IMR-90 (cell line): ENCODE data around the gene HRH1. TPM values are rescaled to one million over a fixed set of nuclear protein-coding genes. Genes with fewer than 3 reads are reported as not detected.
A peak's percentile ranks its signal among the peaks of the same experiment; 100 is the strongest.

ENCODE experiments used
- ATAC-seq: fragments of 200-7000 bp; cut with Tn5 transposase; 2 replicates; pipeline ENCODE4 v1.9.1; 2020; ENCODE audit warnings: low read depth, mild to moderate bottlenecking, moderate library complexity
- BruUV-seq: library from RNA; stranded (reverse); fragments of 400-500 nt; replicated peaks from 2 replicates; lab custom pipeline; 2021; lab: Mats Ljungman, UMichigan
- CTCF ChIA-PET: fragments of 300-600 bp; formaldehyde crosslinking; extraction: SDS; loops from one replicate; lab custom pipeline; 2021; ENCODE audit warnings: antibody characterized with exemption; lab: Yijun Ruan, JAX
- POLR2A ChIA-PET: fragments of 300-600 bp; sonication (Branson Sonifier 250); formaldehyde crosslinking; loops from one replicate; lab custom pipeline; 2022; ENCODE audit warnings: antibody characterized with exemption; ENCODE audit not compliant: unreplicated experiment; lab: Charles Lee
- DNase-seq: peaks from one replicate; pipeline ENCODE4 v3.0.0; 2013
- H2AFZ ChIP-seq: replicated peaks from 2 replicates; pipeline ENCODE3; 2013; ENCODE audit warnings: low read length, mild to moderate bottlenecking; ENCODE audit not compliant: poor library complexity
- H2AK5ac ChIP-seq: 2 replicates; pipeline ENCODE4 v1.6.1; 2013; ENCODE audit warnings: low read depth, low read length, inconsistent platforms
- H2AK9ac ChIP-seq: replicated peaks from 2 replicates; pipeline ENCODE3; 2013; ENCODE audit warnings: mild to moderate bottlenecking, low read depth, low read length, moderate library complexity; ENCODE audit not compliant: poor library complexity
- H2BK120ac ChIP-seq: 2 replicates; pipeline ENCODE4 v1.6.1; 2013; ENCODE audit warnings: low read depth, low read length, inconsistent platforms
- H2BK15ac ChIP-seq: 3 replicates; pipeline ENCODE4 v1.6.1; 2013; ENCODE audit warnings: low read depth, low read length, inconsistent platforms
- H2BK20ac ChIP-seq: 2 replicates; pipeline ENCODE4 v1.6.1; 2013; ENCODE audit warnings: low read depth, mild to moderate bottlenecking, inconsistent platforms, low read length, moderate library complexity
- H2BK5ac ChIP-seq: 2 replicates; pipeline ENCODE4 v1.6.1; 2013; ENCODE audit warnings: mild to moderate bottlenecking, low read depth, low read length, inconsistent platforms; ENCODE audit not compliant: poor library complexity, severe bottlenecking
- H3K14ac ChIP-seq: replicated peaks from 2 replicates; pipeline ENCODE4 v1.6.1; 2013; ENCODE audit warnings: low read depth, low read length, inconsistent platforms
- H3K18ac ChIP-seq: 2 replicates; pipeline ENCODE4 v1.6.1; 2013; ENCODE audit warnings: low read depth, low read length, control low read depth
- H3K23ac ChIP-seq: 2 replicates; pipeline ENCODE4 v1.6.1; 2013; ENCODE audit warnings: low read depth, low read length, inconsistent platforms
- H3K27ac ChIP-seq: 2 replicates; pipeline ENCODE4 v1.5.1; 2013; ENCODE audit warnings: mild to moderate bottlenecking, control low read depth, low read length; ENCODE audit not compliant: insufficient read depth
- H3K27me3 ChIP-seq: 2 replicates; pipeline ENCODE4 v1.6.1; 2013; ENCODE audit warnings: low read length; ENCODE audit not compliant: control insufficient read depth, insufficient read depth
- H3K36me3 ChIP-seq: 2 replicates; pipeline ENCODE4 v1.6.1; 2013; ENCODE audit warnings: low read length, mixed read lengths; ENCODE audit not compliant: control insufficient read depth, insufficient read depth
- H3K4ac ChIP-seq: 2 replicates; pipeline ENCODE4 v1.6.1; 2013; ENCODE audit warnings: low read depth, low read length, inconsistent platforms
- H3K4me1 ChIP-seq: 2 replicates; pipeline ENCODE4 v1.6.1; 2013; ENCODE audit warnings: low read length, mixed read lengths; ENCODE audit not compliant: control insufficient read depth, insufficient read depth
- H3K4me2 ChIP-seq: 2 replicates; pipeline ENCODE4 v1.6.1; 2013; ENCODE audit warnings: low read depth, mild to moderate bottlenecking, control low read depth, low read length, moderate library complexity
- H3K4me3 ChIP-seq: 2 replicates; pipeline ENCODE4 v1.5.1; 2013; ENCODE audit warnings: low read depth, mild to moderate bottlenecking, control low read depth, low read length, moderate library complexity; ENCODE audit not compliant: insufficient read depth
- H3K56ac ChIP-seq: 2 replicates; pipeline ENCODE4 v1.6.1; 2013; ENCODE audit warnings: low read length, inconsistent platforms; ENCODE audit not compliant: insufficient read depth; ENCODE audit errors: extremely low read depth
- H3K79me1 ChIP-seq, 2 experiments: 2 replicates each; pipeline ENCODE4 v1.6.1; 2013; ENCODE audit warnings: low read length in 2 of 2, inconsistent platforms in 1 of 2, low read depth in 1 of 2
- H3K9ac ChIP-seq: 2 replicates; pipeline ENCODE4 v1.6.1; 2013; ENCODE audit warnings: low read depth, low read length, control low read depth
- H3K9me1 ChIP-seq: 2 replicates; pipeline ENCODE4 v1.6.1; 2013; ENCODE audit warnings: low read length, inconsistent platforms; ENCODE audit not compliant: insufficient read depth
- H3K9me3 ChIP-seq: 2 replicates; pipeline ENCODE4 v1.6.1; 2013; ENCODE audit warnings: low read length; ENCODE audit not compliant: control insufficient read depth, insufficient read depth
- H4K20me1 ChIP-seq: 2 replicates; pipeline ENCODE4 v1.6.1; 2013; ENCODE audit warnings: low read length, inconsistent platforms; ENCODE audit not compliant: insufficient read depth
- H4K5ac ChIP-seq: 2 replicates; pipeline ENCODE4 v1.6.1; 2013; ENCODE audit warnings: mild to moderate bottlenecking, low read depth, low read length, control low read depth
- H4K8ac ChIP-seq, 2 experiments: 2 replicates each; pipeline ENCODE4 v1.6.1; 2013; ENCODE audit warnings: low read depth in 2 of 2, low read length in 2 of 2, control low read depth in 1 of 2, inconsistent platforms in 1 of 2
- H4K91ac ChIP-seq: 2 replicates; pipeline ENCODE4 v1.6.1; 2013; ENCODE audit warnings: low read depth, low read length, inconsistent platforms; ENCODE audit not compliant: insufficient read depth
- BHLHE40 ChIP-seq: fragments of 150-350 bp; IDR thresholded peaks from 2 replicates; pipeline ENCODE4 v1.6.1; 2016; ENCODE audit warnings: mild to moderate bottlenecking, low read depth, low read length
- CEBPB ChIP-seq: IDR thresholded peaks from 2 replicates; pipeline ENCODE4 v1.6.1; 2012; ENCODE audit warnings: low read depth, low read length, improper control_type of control experiment
- CHD1 ChIP-seq: IDR thresholded peaks from 2 replicates; pipeline ENCODE4 v1.6.1; 2012; ENCODE audit warnings: low read depth, low read length, improper control_type of control experiment
- ELK1 ChIP-seq: fragments of 150-350 bp; IDR thresholded peaks from 2 replicates; pipeline ENCODE4 v1.6.1; 2016; ENCODE audit warnings: low read depth, mild to moderate bottlenecking, low read length, moderate library complexity, borderline replicate concordance
- FOS ChIP-seq: fragments of 150-350 bp; IDR thresholded peaks from 2 replicates; pipeline ENCODE4 v1.6.1; 2016; ENCODE audit warnings: low read depth, low read length
- MAFK ChIP-seq: IDR thresholded peaks from 2 replicates; pipeline ENCODE4 v1.6.1; 2012; ENCODE audit warnings: low read depth, low read length, improper control_type of control experiment
- MAZ ChIP-seq: IDR thresholded peaks from 2 replicates; pipeline ENCODE4 v1.6.1; 2012; ENCODE audit warnings: low read depth, mild to moderate bottlenecking, low read length, improper control_type of control experiment, moderate library complexity, borderline replicate concordance
- MXI1 ChIP-seq: IDR thresholded peaks from 2 replicates; pipeline ENCODE4 v1.6.1; 2012; ENCODE audit warnings: low read depth, mild to moderate bottlenecking, low read length, moderate library complexity, borderline replicate concordance
- NFE2L2 ChIP-seq: fragments of 150-350 bp; IDR thresholded peaks from 2 replicates; pipeline ENCODE4 v1.6.1; 2016; ENCODE audit warnings: low read depth, mild to moderate bottlenecking, low read length
- POLR2A ChIP-seq: IDR thresholded peaks from 2 replicates; pipeline ENCODE4 v1.6.1; 2012; ENCODE audit warnings: mild to moderate bottlenecking, low read depth, low read length
- RAD21 ChIP-seq: IDR thresholded peaks from 2 replicates; pipeline ENCODE4 v1.6.1; 2012; ENCODE audit warnings: low read length, improper control_type of control experiment
- RCOR1 ChIP-seq: IDR thresholded peaks from 2 replicates; pipeline ENCODE4 v1.6.1; 2012; ENCODE audit warnings: mild to moderate bottlenecking, low read length, improper control_type of control experiment; ENCODE audit not compliant: insufficient replicate concordance
- RFX5 ChIP-seq: IDR thresholded peaks from 2 replicates; pipeline ENCODE4 v1.8.0; 2012; ENCODE audit warnings: low read depth, mild to moderate bottlenecking, low read length, moderate library complexity
- USF2 ChIP-seq: fragments of 150-350 bp; IDR thresholded peaks from 2 replicates; pipeline ENCODE4 v1.6.1; 2017; ENCODE audit warnings: mild to moderate bottlenecking, antibody characterized with exemption, low read length, low read depth
- WGBS, 2 experiments: methylation state at CpG; one replicate each; pipeline versions ENCODE4 v1.1.5 to v1.1.7; 2013; ENCODE audit warnings: missing lambda C conversion rate in 2 of 2; ENCODE audit not compliant: insufficient read length in 1 of 2; ENCODE audit errors: extremely low coverage in 2 of 2; 5-methylcytosine and 5-hydroxymethylcytosine counted together
- dilution Hi-C: fragments of 300-500 bp; cut with HindIII; formaldehyde crosslinking; loops from one replicate; pipeline ENCODE4 v1.14.3; 2018; ENCODE audit warnings: low sequenced_read_pairs; ENCODE audit not compliant: unreplicated experiment
- in situ Hi-C: fragments of 300-500 bp; cut with MboI; formaldehyde crosslinking; loops from 3 replicates; pipeline ENCODE4 v1.14.3; 2019; ENCODE audit warnings: low sequenced_read_pairs, inconsistent platforms, mixed read lengths
- intact Hi-C: fragments of 100-400 bp; cut with micrococcal nuclease; formaldehyde crosslinking; loops from 2 replicates; pipeline ENCODE4 v1.10.0; 2022
- polyA plus RNA-seq, 3 experiments: library from polyadenylated mRNA; depleted of rRNA; stranded (reverse); fragments of >200 nt; gene quantifications; 2 replicates each; pipeline ENCODE4 v1.2.3, GENCODE V29; 2012; ENCODE audit warnings: low replicate concordance in 1 of 3
- total RNA-seq: library from RNA; depleted of rRNA; stranded (reverse); fragments of >200 nt; gene quantifications from 2 replicates; pipeline ENCODE4 v1.2.3, GENCODE V29; 2012

The HRH1 gene
- total and polyA plus RNA-seq, 2 of the 4 experiments (the other 2 are of a cell fraction): 7.6 to 16.1 TPM

DNA sequence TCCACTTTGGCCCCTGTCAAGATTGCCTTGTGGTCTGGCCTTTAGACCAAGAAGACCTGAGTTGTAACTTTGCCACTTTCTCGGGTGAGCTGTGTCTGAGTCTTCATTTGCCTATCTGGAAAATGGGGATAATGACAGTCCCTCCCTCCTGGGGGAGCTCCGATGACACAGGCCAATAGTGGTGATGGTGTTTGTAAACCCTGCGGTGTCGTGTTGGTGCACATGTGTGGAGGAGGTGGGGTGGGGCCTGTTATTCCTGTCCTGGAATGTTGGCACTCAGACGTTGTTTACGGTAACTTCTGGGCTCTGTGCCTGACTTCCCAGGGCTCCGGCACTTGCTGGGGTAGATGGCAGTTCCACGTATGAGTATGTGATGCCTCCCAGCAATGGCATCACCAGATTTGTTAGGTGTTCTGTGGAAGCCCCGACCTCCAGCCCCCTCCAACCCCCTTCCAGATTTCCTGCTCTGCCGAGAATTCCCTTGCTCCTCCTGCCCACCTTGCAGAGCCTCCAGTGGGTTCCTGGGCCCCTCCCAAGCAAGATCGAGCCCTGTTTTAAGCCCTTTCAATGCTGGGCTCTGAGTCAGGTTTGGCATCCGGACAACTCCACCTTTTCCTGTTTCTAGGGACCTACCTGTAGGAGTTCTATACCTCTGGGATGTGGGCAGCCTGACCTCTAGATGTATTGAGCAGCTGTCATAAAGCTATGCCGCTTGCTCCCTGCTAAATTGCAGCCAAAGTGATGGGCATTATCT is 31.4 kb downstream of the HRH1 start:
- POLR2A ChIA-PET: no interaction called here
- Histone ChIP-seq H2BK120ac (peak overlapping the region; percentile 73), H2AK5ac (peak overlapping the region; percentile 80), H3K14ac (peak overlapping the region; percentile 11; the same call in 1 of the 2 replicates), H3K4me3 (no peak overlapping the region), H3K79me1 (peaks cover 47 to 69% of the 10 kb centered on the region in 2 experiments), H4K91ac (peak overlapping the region; percentile 59; the same call in 1 of the 2 replicates), H3K18ac (peak overlapping the region; percentile 4), H2BK5ac (no peak overlapping the region), H3K4me1 (peaks cover 26% of the 10 kb centered on the region), H4K8ac (peak overlapping the region in 1 of 2 experiments; percentile 32; a peak in 1 of 4 replicates), H2AK9ac (peak overlapping the region; percentile 6), H3K9ac (no peak overlapping the region), H2BK20ac (peak overlapping the region; percentile 59), H3K9me1 (peaks cover 15% of the 10 kb centered on the region; the same call in 1 of the 2 replicates), H3K27ac (peak overlapping the region; percentile 12; the same call in 1 of the 2 replicates), H2AFZ (peak overlapping the region; percentile 58), H3K27me3 (no peaks in the 10 kb centered on the region), H3K4ac (peak overlapping the region; percentile 64), H3K4me2 (no peak overlapping the region), H3K9me3 (no peaks in the 10 kb centered on the region), H3K56ac (peak overlapping the region; percentile 11; the same call in 1 of the 2 replicates), H4K5ac (peak overlapping the region; percentile 10; the same call in 1 of the 2 replicates), H3K36me3 (peaks cover 2% of the 10 kb centered on the region; the same call in 1 of the 2 replicates), H3K23ac (peak overlapping the region; percentile 27; the same call in 1 of the 2 replicates), H4K20me1 (peaks cover 9% of the 10 kb centered on the region; the same call in 1 of the 2 replicates), H2BK15ac (peak overlapping the region; percentile 74; the same call in 1 of the 3 replicates)
- intact Hi-C loops: no loop called here
- 80% methylated on average over 1 of the region's 13 CpGs; no CpG with 5 or more reads in 1 of the 2 experiments for WGBS, 2 experiments
- DNase-seq (peak; percentile 96), ATAC-seq (peak; percentile 92)
- no TSS peak for BruUV-seq
- in situ Hi-C loops: no loop called here
- dilution Hi-C loops: no loop called here
- CTCF ChIA-PET: interaction anchor here (1.2 kb wide), 1 partner anchor 9 kb away, joined by 3 read pairs; no protein-coding TSS in a partner anchor
- 0 out of 2 replicates have a peak, but pooled peaks have one; percentile 4 for TF ChIP-seq FOS
- TF ChIP-seq RAD21: 0 out of 2 replicates have a peak, but pooled peaks have one; percentile 34
- TF ChIP-seq CHD1: no peak
- TF ChIP-seq ELK1: no peak
- peak; percentile 84 for TF ChIP-seq MAZ
- 0 out of 2 replicates have a peak, but pooled peaks have one; percentile 0 for TF ChIP-seq CEBPB
- TF ChIP-seq USF2: no peak; the same call in 1 of the 2 replicates
- TF ChIP-seq NFE2L2: peak; percentile 44; the same call in 1 of the 2 replicates
- peak; percentile 100 for TF ChIP-seq RCOR1
- peak; percentile 89 for TF ChIP-seq BHLHE40
- no peak for TF ChIP-seq POLR2A
- no peak for TF ChIP-seq MAFK
- peak; percentile 89 for TF ChIP-seq MXI1
- no peak for TF ChIP-seq RFX5
